Thyroid gland (tissue), 4 donors: ENCODE results near the gene C3orf38.

ENCODE experiments used
- CTCF ChIP-seq, 6 experiments: fragments of 200-600 bp in 3 of 6; fragments of 450-650 bp in 3 of 6; sonication (generic) in 3 of 6; IDR thresholded peaks; one replicate each; pipeline ENCODE4 v1.5.1; 2016 to 2019; ENCODE audit warnings: antibody characterized with exemption in 6 of 6, mild to moderate bottlenecking in 2 of 6, inconsistent platforms in 1 of 6, moderate library complexity in 1 of 6
- POLR2A ChIP-seq, 2 donors: fragments of 450-650 bp; IDR thresholded peaks; one replicate each; pipeline ENCODE4 v1.6.1; 2017; ENCODE audit warnings: antibody characterized with exemption in 2 of 2, mild to moderate bottlenecking in 2 of 2, moderate library complexity in 1 of 2

- TF ChIP-seq CTCF (IDR thresholded peaks at IDR 0.05) (no peak), POLR2A (IDR thresholded peaks at IDR 0.05) (no peak)
Measured at GRCh38 chr3:88167704-88168103, 17.9 kb downstream of the C3orf38 start.
